Endodermal cell (in vitro differentiated cells): ENCODE measurements around the gene RBM47. TPM values are rescaled to one million over a fixed set of nuclear protein-coding genes. Genes with fewer than 3 reads are reported as not detected.

Experiments
- DNase-seq: peaks from one replicate; pipeline ENCODE4 v3.0.0-alpha.2; 2017
- H3K27ac ChIP-seq: 2 replicates; pipeline ENCODE4 v1.5.1; 2013; ENCODE audit warnings: mild to moderate bottlenecking, low read depth, low read length, moderate library complexity
- H3K27me3 ChIP-seq: 2 replicates; pipeline ENCODE4 v1.6.1; 2013; ENCODE audit warnings: mild to moderate bottlenecking, low read length, moderate library complexity; ENCODE audit not compliant: insufficient read depth, control insufficient read depth, poor library complexity, severe bottlenecking
- H3K36me3 ChIP-seq: 2 replicates; pipeline ENCODE4 v1.7.0; 2013; ENCODE audit warnings: mild to moderate bottlenecking, low read length, moderate library complexity; ENCODE audit not compliant: control insufficient read depth, insufficient read depth
- H3K4me1 ChIP-seq: one replicate; pipeline ENCODE4 v1.7.0; 2013; ENCODE audit warnings: low read length; ENCODE audit not compliant: control insufficient read depth, insufficient read depth
- H3K4me3 ChIP-seq: 2 replicates; pipeline ENCODE4 v1.5.1; 2013; ENCODE audit warnings: mild to moderate bottlenecking, low read length, moderate library complexity
- H3K9ac ChIP-seq: 2 replicates; pipeline ENCODE4 v1.6.1; 2013; ENCODE audit warnings: mild to moderate bottlenecking, low read length, moderate library complexity; ENCODE audit not compliant: poor library complexity, severe bottlenecking; ENCODE audit errors: extremely low read depth
- H3K9me3 ChIP-seq: 2 replicates; pipeline ENCODE4 v1.6.1; 2013; ENCODE audit warnings: mild to moderate bottlenecking, low read length, moderate library complexity; ENCODE audit not compliant: control insufficient read depth
- H3K27ac Mint-ChIP-seq: 2 replicates; pipeline ENCODE4 v1.8.0; 2020; ENCODE audit warnings: mixed read lengths
- H3K27me3 Mint-ChIP-seq: 2 replicates; pipeline ENCODE4 v1.8.0; 2021; ENCODE audit warnings: mild to moderate bottlenecking, mixed read lengths; ENCODE audit not compliant: insufficient read depth
- H3K36me3 Mint-ChIP-seq: 2 replicates; pipeline ENCODE4 v1.8.0; 2020; ENCODE audit warnings: low read depth, mixed read lengths
- H3K4me1 Mint-ChIP-seq: 2 replicates; pipeline ENCODE4 v1.8.0; 2020; ENCODE audit warnings: mixed read lengths
- H3K4me3 Mint-ChIP-seq: 2 replicates; pipeline ENCODE4 v1.8.0; 2020; ENCODE audit warnings: mild to moderate bottlenecking, moderate library complexity, mixed read lengths
- H3K9me3 Mint-ChIP-seq: 2 replicates; pipeline ENCODE4 v1.8.0; 2020; ENCODE audit warnings: mild to moderate bottlenecking, mixed read lengths
- WGBS, 2 experiments: methylation state at CpG; one replicate each; pipeline versions ENCODE4 v1.1.5 to v1.1.7; 2013; ENCODE audit warnings: missing lambda C conversion rate in 2 of 2, mixed read lengths in 1 of 2; ENCODE audit not compliant: insufficient coverage in 1 of 2, insufficient read length in 1 of 2; 5-methylcytosine and 5-hydroxymethylcytosine counted together
- total RNA-seq, 2 donors: library from RNA; stranded (reverse); fragmentation: NEBNext Ultra II Directional in 1 of 2; extraction: Animal tissue kit (Norgen Biotek cat#: 25700) in 1 of 2; gene quantifications; 2 replicates in 1 of 2; 3 replicates in 1 of 2; pipeline ENCODE4 v1.2.1, GENCODE V29; 2021
- TF ChIP-seq, protein P1 (sequence below): fragments of 200-600 bp; sonication (generic); conservative IDR thresholded peaks from 2 replicates; pipeline ENCODE4 v1.5.0; 2021; ENCODE audit warnings: antibody characterized with exemption, mild to moderate bottlenecking

Gene RBM47
- total RNA-seq, 2 donors from 2014 or later: 71.7 to 90.6 TPM

DNA sequence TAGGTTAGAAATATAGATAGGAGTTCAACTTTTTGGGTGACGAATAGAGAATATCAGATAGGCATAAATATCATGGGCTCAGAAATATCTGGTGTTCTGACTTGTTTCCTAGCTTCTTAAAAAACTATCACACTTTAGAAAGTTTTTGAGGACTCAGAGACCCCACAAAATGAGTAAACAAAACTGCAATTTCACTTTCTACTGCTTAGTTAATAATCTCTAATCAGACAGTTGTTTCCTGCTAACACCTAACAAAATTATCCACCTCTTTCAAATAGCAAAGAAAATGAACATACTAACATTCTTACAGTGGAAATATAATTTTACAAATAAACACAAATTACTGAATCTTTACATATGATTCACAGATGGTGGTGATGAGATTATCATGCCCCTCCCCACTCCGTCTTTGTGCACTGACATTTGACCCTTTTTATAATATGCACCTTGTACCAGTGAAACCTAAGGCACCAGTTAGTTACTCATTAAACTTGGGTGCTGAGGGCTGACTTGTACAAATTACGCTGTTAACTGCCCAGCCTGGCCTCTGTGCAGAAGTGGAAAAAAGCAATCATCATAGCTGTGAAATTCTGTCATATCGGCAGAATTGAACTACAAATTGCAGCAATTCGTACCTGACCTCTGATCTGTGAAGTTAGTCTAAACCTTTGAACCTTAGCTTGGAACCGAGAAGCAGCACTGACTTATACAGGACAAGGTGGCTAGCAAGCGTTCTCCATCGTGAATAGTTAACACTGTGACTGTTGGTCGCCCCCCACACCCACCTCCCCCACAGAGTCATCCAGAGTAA lies 155.9 kb downstream of the RBM47 start:
- no peaks in the 10 kb centered on the region for H3K27me3 Mint-ChIP-seq
- H3K27ac Mint-ChIP-seq: no peak overlapping the region
- H3K9me3 Mint-ChIP-seq: no peaks in the 10 kb centered on the region
- no peaks in the 10 kb centered on the region for H3K4me1 ChIP-seq
- no peak overlapping the region for H3K27ac ChIP-seq
- no peaks in the 10 kb centered on the region for H3K27me3 ChIP-seq
- 92 to 93% methylated on average over 5 to 9 of the region's 9 CpGs for WGBS, 2 experiments
- DNase-seq: no peak
- peaks cover 21% of the 10 kb centered on the region for H3K36me3 Mint-ChIP-seq
- H3K9me3 ChIP-seq: no peaks in the 10 kb centered on the region
- H3K4me3 ChIP-seq: no peak overlapping the region
- no peaks in the 10 kb centered on the region for H3K36me3 ChIP-seq
- H3K9ac ChIP-seq: no peak overlapping the region
- TF ChIP-seq, protein P1, sequence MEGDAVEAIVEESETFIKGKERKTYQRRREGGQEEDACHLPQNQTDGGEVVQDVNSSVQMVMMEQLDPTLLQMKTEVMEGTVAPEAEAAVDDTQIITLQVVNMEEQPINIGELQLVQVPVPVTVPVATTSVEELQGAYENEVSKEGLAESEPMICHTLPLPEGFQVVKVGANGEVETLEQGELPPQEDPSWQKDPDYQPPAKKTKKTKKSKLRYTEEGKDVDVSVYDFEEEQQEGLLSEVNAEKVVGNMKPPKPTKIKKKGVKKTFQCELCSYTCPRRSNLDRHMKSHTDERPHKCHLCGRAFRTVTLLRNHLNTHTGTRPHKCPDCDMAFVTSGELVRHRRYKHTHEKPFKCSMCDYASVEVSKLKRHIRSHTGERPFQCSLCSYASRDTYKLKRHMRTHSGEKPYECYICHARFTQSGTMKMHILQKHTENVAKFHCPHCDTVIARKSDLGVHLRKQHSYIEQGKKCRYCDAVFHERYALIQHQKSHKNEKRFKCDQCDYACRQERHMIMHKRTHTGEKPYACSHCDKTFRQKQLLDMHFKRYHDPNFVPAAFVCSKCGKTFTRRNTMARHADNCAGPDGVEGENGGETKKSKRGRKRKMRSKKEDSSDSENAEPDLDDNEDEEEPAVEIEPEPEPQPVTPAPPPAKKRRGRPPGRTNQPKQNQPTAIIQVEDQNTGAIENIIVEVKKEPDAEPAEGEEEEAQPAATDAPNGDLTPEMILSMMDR: no peak
- H3K4me3 Mint-ChIP-seq: no peak overlapping the region
- H3K4me1 Mint-ChIP-seq: peaks cover 17% of the 10 kb centered on the region

DNA sequence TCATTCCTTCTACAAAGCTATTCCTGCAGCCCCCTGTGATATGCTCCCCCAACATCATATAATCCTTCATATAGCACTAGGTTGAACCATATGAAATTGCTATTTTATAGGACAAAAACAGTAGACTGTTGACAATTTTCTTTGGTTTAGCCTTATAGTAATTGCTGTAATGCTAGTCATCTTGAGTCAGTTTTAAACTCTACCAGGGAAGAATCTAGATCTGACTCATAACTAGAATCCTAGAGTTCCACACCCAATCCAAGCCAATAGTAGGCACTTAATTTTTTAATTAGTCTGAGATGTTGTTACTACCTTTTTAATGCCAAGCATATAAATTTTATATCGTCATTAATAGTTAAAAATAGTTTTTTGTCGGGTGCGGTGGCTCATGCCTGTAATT lies 157.7 kb downstream of the RBM47 start:
- no peaks in the 10 kb centered on the region for H3K27me3 ChIP-seq
- H3K4me3 ChIP-seq: no peak overlapping the region
- 93 to 95% methylated on average over 3 of the region's 3 CpGs for WGBS, 2 experiments
- no peaks in the 10 kb centered on the region for H3K36me3 ChIP-seq
- no peaks in the 10 kb centered on the region for H3K9me3 ChIP-seq
- no peak for DNase-seq
- TF ChIP-seq, protein P1: no peak
- no peaks in the 10 kb centered on the region for H3K9me3 Mint-ChIP-seq
- H3K27me3 Mint-ChIP-seq: no peaks in the 10 kb centered on the region
- H3K4me1 Mint-ChIP-seq: peaks cover 17% of the 10 kb centered on the region
- no peak overlapping the region for H3K27ac ChIP-seq
- no peak overlapping the region for H3K4me3 Mint-ChIP-seq
- no peaks in the 10 kb centered on the region for H3K4me1 ChIP-seq
- H3K36me3 Mint-ChIP-seq: peaks cover 17% of the 10 kb centered on the region
- peak overlapping the region; percentile 16 for H3K27ac Mint-ChIP-seq
- no peak overlapping the region for H3K9ac ChIP-seq

DNA sequence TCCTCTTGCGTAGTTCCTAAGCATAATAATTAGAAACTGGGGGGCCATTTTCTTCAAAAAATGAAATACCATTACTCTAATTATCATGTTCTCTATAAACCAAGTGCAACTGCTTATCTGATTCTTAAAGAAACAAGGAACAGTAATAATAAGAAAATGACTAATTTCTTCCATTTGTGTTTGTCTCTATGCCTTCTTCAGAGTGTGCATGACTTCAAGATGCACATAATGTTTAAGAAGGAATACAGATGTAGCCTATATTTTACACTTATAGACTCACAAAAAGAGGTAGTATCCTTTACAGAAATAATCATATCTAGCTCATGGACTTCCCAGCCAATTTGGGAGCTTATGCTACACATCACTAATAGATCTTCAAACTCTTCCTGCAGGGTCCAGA lies 162.9 kb downstream of the RBM47 start:
- no peak overlapping the region for H3K4me3 ChIP-seq
- no peaks in the 10 kb centered on the region for H3K4me1 ChIP-seq
- no peak overlapping the region for H3K27ac ChIP-seq
- no peaks in the 10 kb centered on the region for H3K27me3 Mint-ChIP-seq
- no peaks in the 10 kb centered on the region for H3K9me3 ChIP-seq
- H3K4me1 Mint-ChIP-seq: peaks cover 4% of the 10 kb centered on the region
- peaks cover 34% of the 10 kb centered on the region for H3K36me3 Mint-ChIP-seq
- H3K36me3 ChIP-seq: peaks cover 14% of the 10 kb centered on the region
- WGBS, 2 experiments: no CpG with 5 or more reads among the region's 1 CpG
- H3K9ac ChIP-seq: no peak overlapping the region
- H3K9me3 Mint-ChIP-seq: no peaks in the 10 kb centered on the region
- H3K27ac Mint-ChIP-seq: no peak overlapping the region
- no peaks in the 10 kb centered on the region for H3K27me3 ChIP-seq
- TF ChIP-seq, protein P1: no peak
- H3K4me3 Mint-ChIP-seq: no peak overlapping the region
- DNase-seq: no peak
